GM21447 (cell line): ENCODE results near the gene RRAS2.
"Not testable (repeated sequence)": the region's sequence is repeated elsewhere in the genome, so short reads cannot be mapped to it uniquely, and the experiment has no call there.

Experiments used
- ATAC-seq: cut with Tn5 transposase; IDR thresholded peaks from one replicate; pipeline ENCODE4 v1.9.1; 2021; ENCODE audit not compliant: unreplicated experiment

The RRAS2 gene

DNA sequence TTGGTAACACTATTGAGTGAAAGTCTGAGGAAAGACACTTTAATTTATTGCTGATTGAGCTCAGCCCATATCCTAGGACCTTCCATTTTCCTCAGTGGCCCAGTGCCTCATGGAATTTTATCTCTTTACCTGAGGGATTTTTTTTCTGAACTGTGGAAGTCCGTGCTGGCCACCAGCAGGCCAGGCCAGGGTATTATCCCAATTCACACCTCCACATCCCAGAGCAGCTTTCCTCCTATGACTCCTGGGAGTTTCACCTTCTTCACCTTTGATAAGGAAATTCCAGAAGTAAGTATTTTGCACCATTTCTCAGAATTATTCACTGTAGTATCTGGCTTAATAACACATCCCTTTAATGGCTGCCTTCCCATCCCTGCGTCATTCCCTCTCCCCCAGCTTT lies 13.0 kb upstream of the RRAS2 start:
- ATAC-seq = no peak

DNA sequence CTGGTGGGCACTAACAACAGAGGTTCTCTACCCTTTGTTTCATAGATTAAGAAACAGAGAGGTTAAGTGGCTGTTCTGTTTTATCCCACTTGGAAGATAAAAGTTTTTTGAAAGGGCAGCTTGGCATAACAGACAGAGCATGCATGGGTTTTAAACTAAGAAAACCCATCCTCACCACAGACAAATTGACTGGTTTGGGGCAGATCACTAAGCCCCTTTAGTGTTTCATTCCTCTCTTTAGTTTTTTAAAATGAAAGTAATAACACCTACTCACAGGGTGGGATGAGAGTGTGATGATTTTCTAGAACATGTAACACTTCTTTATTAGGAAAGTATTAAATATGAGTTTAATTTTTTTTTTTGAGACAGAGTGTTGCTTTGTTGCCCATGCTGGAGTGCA lies 12.3 kb upstream of the RRAS2 start:
- no peak for ATAC-seq

GRCh38 chr11:14370496-14370895 lies 11.5 kb upstream of the RRAS2 start:
- no peak for ATAC-seq

DNA sequence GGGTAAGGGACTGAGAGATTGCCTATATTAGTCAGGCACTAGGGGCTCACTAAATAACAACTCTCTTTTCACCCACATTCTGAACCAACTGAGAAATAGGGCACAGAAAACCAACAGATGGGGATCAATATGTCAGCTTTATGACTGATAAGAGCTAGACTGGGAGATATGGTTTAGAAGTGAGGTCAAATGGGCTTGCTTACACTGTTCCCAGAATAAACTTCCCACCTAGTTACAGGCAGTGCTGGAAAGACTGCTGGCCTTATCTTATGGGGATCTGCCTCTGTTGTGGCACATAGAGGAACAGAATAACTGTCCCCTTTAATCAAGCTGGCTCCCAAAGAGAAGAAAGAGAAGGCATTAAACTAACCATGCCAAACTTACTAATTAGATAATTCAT lies 10.6 kb upstream of the RRAS2 start:
- ATAC-seq = no peak

DNA sequence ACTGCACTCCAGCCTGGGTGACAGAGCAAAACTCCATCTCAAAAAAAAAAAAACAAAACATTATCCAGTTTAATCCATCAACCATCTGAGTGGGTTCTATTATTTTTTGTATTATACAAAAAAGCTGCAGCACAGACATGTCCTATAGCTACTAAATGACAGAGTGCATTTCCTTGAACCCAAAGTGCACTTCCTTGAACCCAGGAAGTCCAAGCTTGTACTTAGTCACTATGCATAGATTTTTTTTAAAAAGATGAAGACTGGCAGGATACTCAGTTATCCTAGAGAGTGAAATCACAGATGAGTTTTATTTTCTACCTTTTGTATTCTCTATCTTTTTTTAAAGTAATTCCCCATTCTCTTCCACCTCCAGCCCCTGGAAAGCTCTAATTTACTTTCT lies 8.0 kb upstream of the RRAS2 start:
- ATAC-seq = no peak

DNA sequence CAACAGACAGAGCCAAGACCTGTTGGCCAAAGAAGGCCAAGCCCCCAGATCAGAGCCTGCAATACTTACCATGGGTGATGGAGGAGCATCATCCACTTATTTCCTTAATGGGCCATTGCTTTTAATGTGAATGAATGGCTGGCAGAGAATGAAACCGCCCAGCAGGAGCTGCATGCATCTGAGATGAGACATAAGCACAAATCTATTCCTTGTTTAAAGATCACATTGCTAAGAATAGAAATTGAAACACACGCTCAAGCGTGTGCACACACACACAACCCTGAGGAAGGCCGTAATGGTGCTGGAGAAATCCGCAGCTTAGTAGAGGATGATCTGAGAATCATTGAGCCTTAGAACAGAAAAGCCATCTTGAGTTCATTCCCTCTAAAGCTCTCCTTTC lies 5.3 kb upstream of the RRAS2 start:
- no peak for ATAC-seq

- ATAC-seq = no peak
Measured at GRCh38 chr11:14362611-14363010, 3.6 kb upstream of the RRAS2 start.

DNA sequence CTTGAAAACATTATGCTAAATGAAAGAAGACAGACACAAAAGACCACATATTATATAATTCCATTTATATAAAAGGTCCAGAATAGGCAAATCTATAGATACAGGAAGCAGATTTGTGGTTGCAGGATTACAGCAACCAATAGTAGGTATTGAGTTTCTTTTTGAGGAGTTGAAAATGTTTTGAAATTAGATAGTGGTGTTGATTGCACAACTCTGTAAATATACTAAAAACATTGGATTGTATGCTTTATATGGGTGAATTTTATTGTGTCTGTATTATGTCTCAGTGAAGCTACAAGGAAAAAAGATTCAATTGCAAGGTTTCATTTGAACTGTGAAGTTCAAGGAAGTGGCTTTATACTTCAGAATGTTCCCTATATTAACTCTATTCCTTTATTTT lies 3.0 kb upstream of the RRAS2 start:
- no peak for ATAC-seq

- no peak for ATAC-seq
Measured at GRCh38 chr11:14360976-14361375, 2.0 kb upstream of the RRAS2 start.

DNA sequence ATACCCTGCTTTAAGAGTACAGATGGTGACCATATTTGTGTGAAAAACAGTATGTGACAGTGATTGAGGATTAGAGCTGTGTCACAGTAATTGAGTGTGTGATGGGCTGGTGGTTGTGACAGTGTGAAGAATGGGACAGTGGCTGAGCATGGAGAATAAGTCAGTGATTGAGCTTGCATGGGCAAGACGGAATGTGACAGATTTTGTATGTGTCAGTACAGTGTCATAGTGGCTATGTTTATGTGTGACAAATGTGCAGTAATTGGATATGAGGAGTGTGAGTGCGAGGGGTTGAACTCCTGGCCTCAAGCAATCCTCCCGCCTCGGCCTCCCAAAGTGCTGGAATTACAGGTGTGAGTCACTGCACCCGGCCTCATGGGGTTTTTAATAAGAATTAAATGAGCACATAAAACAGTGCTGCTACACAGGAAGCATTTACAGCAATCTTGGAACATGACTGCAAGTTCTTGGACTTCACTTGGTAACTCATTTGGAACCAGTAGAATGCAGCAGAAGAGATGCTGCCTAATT lies 583 bp upstream of the RRAS2 start:
- no peak for ATAC-seq

DNA sequence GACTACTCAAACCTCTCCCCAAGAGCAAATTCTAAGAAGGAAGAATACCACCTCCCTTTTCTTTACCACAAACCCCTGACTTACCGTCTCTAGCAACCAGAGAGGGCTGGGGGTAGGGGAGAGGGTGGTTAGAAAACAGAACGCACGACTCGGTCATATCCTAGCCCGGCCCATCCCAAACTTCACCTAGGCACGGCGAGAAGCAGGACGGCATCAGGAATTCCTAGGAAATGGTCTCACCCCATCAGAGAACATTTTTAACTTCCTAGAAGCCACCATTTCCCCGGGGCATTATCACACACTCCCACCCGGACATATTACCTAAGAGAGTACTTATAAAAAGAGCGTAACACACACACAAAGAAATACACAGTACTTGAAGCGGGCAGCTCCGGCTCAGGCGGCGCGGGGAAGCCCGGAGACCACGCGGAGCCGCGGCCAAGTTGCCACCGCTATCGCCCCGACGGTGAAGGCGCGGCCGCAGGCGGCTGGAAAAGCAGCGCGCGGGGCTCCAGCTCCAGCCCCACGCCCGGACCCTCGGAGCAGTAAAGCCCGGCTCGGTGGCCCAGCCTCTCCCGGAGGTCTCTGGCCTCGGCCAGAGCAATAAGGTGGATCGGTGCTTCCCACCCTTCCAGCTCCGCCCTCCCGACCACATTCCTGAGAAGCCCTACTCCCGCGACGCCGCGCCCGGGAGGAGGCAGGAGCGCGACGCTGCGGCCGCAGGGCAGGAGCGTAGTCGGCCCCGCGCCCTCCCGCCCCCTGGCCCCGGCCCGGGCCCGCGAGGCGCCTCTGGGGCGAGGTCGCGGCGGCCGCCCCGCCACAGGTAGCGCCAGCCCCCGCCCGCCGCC lies 878 bp downstream of the RRAS2 start:
- ATAC-seq = peak; percentile 38

DNA sequence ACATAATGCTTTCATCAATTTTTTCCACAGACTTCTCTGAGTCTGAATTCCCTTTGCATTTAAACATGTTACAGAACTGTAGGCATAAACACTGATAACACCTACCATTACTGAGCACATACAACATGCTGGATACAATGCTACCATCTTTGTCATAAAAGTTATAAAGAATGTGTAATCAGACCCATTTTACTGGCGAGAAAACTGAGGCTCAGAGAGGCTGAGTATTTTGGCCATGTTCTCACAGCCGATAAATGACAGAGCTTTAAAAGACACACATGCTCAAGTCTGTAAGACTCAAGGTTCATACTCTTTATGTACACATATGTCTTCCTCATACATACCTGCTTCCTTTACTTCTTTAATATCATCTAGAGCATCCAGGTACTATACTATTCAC lies 2.6 kb downstream of the RRAS2 start:
- ATAC-seq = no peak

- ATAC-seq = not testable (repeated sequence)
Measured at GRCh38 chr11:14354604-14355003, 4.4 kb downstream of the RRAS2 start.

GRCh38 chr11:14350716-14351238 lies 8.2 kb downstream of the RRAS2 start:
- no peak for ATAC-seq

- no peak for ATAC-seq
Measured at GRCh38 chr11:14350215-14350614, 8.8 kb downstream of the RRAS2 start.

DNA sequence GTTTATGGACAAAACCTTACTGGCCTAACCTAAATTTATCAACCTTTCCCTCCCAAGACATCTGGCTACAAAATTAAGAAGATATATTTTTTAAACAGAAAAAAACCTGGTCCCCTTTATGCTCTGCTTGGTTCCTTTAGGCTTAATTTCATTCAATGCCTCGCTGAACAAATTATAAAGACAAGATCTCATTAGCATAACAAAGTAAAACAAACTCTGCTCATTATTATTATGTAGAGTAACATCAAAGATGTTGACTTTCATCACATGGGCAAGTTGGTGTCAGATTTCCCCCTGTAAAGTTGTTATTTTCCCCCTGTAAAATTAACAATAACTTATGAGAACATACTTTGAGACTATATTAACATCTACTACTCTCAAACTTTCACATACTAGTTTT lies 11.0 kb downstream of the RRAS2 start:
- ATAC-seq = no peak

DNA sequence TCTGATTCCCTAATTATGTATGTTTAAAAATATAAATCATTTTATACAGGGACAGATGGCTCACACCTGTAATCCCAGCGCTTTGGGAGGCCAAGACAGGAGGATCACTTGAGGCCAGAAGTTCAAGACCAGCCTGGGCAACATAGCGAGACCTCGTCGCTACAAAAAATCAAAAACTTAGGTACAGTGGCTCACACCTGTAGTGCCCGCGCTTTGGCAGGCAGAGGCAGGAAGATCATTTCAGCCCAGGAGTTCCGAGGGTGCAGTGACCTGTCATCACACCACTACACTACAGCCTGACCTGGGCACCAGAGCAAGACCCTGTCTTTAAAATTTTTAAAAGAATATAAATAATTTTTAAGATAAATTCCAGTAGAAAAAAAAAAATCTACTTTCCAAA lies 11.5 kb downstream of the RRAS2 start:
- no peak for ATAC-seq

DNA sequence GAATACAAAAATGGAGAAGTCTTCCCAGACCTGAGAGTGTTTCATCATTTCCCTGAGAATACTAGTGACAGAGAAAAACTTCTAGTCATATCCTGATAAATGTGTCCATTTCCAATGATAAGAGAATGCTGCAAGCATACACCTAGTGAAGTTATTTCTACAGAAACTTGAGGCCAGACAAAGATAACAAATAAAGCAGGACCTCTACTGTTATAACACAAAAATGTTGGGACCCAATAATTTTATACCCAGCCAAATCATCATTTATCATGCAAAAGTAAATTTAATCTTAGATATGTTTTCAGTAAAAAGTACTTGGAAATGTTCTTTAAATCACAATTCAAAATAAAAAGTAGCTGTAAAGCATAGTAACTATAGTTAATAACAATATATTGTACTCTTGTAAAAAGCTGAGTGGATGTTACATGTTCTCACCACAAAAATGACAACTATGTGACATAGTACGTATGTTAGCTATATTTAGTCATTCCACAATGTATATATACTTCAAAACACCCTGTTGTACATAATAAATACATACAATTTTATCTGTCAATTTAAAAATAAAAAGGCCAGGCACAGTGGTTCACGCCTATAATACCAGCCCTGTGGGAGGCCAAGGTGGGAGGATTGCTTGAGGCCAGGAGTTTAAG lies 12.6 kb downstream of the RRAS2 start:
- no peak for ATAC-seq

GRCh38 chr11:14345668-14346067 lies 13.3 kb downstream of the RRAS2 start:
- no peak for ATAC-seq

DNA sequence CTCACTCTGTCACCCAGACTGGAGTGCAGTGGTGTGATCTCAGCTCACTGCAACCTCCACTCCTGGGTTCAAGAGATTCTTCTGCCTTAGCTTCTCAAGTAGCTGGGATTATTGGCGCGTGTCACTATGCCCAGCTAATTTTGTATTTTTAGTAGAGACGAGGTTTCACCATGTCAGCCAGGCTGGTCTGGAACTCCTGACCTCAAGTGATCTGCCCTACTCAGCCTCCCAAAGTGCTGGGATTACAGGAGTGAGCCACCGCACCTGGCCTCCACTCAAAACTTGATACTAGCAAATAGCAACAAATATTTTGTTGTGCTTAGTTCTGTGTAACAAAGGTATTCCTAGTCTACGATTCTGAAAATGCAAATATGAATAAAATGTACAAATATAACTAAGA lies 14.0 kb downstream of the RRAS2 start:
- not testable (repeated sequence) for ATAC-seq

GRCh38 chr11:14342906-14343305 lies 16.1 kb downstream of the RRAS2 start:
- ATAC-seq = peak; percentile 50

DNA sequence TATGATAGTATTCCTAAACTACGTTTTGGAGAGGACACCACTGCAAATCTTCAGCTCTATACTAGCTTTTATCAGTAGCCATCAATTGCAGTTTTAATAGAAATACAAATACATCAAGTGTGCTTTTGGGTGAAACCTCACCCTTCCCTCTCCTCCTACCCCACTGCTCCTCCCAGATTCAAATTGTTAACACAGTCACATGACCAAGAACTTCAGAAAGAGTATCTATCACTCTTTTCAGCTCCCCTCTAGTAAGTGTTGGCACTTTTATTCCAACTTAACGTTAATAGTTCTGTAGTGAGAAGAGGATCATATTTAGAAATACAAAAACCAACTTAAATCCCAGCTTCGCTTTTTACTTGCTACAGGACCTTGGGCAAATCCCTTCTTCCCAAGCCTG lies 17.0 kb downstream of the RRAS2 start:
- ATAC-seq = no peak
